ENCODE measurements around the gene CABLES1. TPM values are rescaled to one million over a fixed set of nuclear protein-coding genes. Genes with fewer than 3 reads are reported as not detected.

Gene CABLES1
- total and polyA plus RNA-seq, 4 donors = 9.9 to 25.7 (median 11.4) TPM

- DNase-seq (peak; percentile 80 to 86), ATAC-seq (ENCODE audit: low FRiP score) (peak; percentile 81)
- H3K4me1 ChIP-seq (ENCODE audit: control insufficient read depth in 1 of 2, insufficient read depth in 2 of 2, low read length in 2 of 2) = peaks cover 3% of the 10 kb centered on the region in 2 donors
- intact Hi-C loops (cut with DNase I) = loop anchor here in 1 of 2 donors (5.0 kb wide), 2 partner anchors 96 to 221 kb away; no protein-coding TSS in a partner anchor
- peak overlapping the region; percentile 65 to 71 for H3K4me3 ChIP-seq (ENCODE audit: low read length in 2 of 2)
- 0 to 1% methylated on average over 72 of the region's 72 CpGs for WGBS, 2 donors
- peak overlapping the region; percentile 4 to 38 for H3K27ac ChIP-seq (ENCODE audit: low read depth in 1 of 2, low read length in 2 of 2)
- no peaks in the 10 kb centered on the region for H3K9me3 ChIP-seq (ENCODE audit: control insufficient read depth, low read length)
- H3K36me3 ChIP-seq (ENCODE audit: control insufficient read depth in 1 of 2, insufficient read depth in 2 of 2, low read length in 1 of 2) = no peaks in the 10 kb centered on the region
- no peaks in the 10 kb centered on the region for H3K27me3 ChIP-seq (ENCODE audit: control insufficient read depth in 1 of 2, insufficient read depth in 2 of 2, low read length in 1 of 2)
Observed at GRCh38 chr18:23136326-23137096, 1.2 kb downstream of the CABLES1 start.

GRCh38 chr18:23137097-23137635 is 1.9 kb downstream of the CABLES1 start:
- no peaks in the 10 kb centered on the region for H3K27me3 ChIP-seq (ENCODE audit: control insufficient read depth in 1 of 2, insufficient read depth in 2 of 2, low read length in 1 of 2)
- intact Hi-C loops (cut with DNase I) = loop anchor here in 1 of 2 donors (5.0 kb wide), 2 partner anchors 95 to 220 kb away; no protein-coding TSS in a partner anchor
- peaks cover 3% of the 10 kb centered on the region in 2 donors for H3K4me1 ChIP-seq (ENCODE audit: control insufficient read depth in 1 of 2, insufficient read depth in 2 of 2, low read length in 2 of 2)
- peak overlapping the region in 1 of 2 donors; percentile 10 for H3K27ac ChIP-seq (ENCODE audit: low read depth in 1 of 2, low read length in 2 of 2)
- H3K9me3 ChIP-seq (ENCODE audit: control insufficient read depth, low read length) = no peaks in the 10 kb centered on the region
- DNase-seq (no peak), ATAC-seq (ENCODE audit: low FRiP score) (no peak)
- 6 to 7% methylated on average over 12 of the region's 12 CpGs for WGBS, 2 donors
- peak overlapping the region; percentile 19 to 65 for H3K4me3 ChIP-seq (ENCODE audit: low read length in 2 of 2)
- H3K36me3 ChIP-seq (ENCODE audit: control insufficient read depth in 1 of 2, insufficient read depth in 2 of 2, low read length in 1 of 2) = no peaks in the 10 kb centered on the region

GRCh38 chr18:23137788-23138216 is 2.5 kb downstream of the CABLES1 start:
- H3K36me3 ChIP-seq (ENCODE audit: control insufficient read depth in 1 of 2, insufficient read depth in 2 of 2, low read length in 1 of 2) = no peaks in the 10 kb centered on the region
- H3K27me3 ChIP-seq (ENCODE audit: control insufficient read depth in 1 of 2, insufficient read depth in 2 of 2, low read length in 1 of 2) = no peaks in the 10 kb centered on the region
- peak overlapping the region in 1 of 2 donors; percentile 65 for H3K4me3 ChIP-seq (ENCODE audit: low read length in 2 of 2)
- H3K9me3 ChIP-seq (ENCODE audit: control insufficient read depth, low read length) = no peaks in the 10 kb centered on the region
- 54 to 65% methylated on average over 9 of the region's 9 CpGs for WGBS, 2 donors
- intact Hi-C loops (cut with DNase I) = loop anchor here in 1 of 2 donors (5.0 kb wide), 2 partner anchors 94 to 219 kb away; no protein-coding TSS in a partner anchor
- peaks cover 3 to 4% of the 10 kb centered on the region in 2 donors for H3K4me1 ChIP-seq (ENCODE audit: control insufficient read depth in 1 of 2, insufficient read depth in 2 of 2, low read length in 2 of 2)
- ATAC-seq (ENCODE audit: low FRiP score) (no peak), DNase-seq (no peak)
- no peak overlapping the region for H3K27ac ChIP-seq (ENCODE audit: low read depth in 1 of 2, low read length in 2 of 2)

GRCh38 chr18:23138471-23138870 is 3.2 kb downstream of the CABLES1 start:
- DNase-seq (no peak), ATAC-seq (ENCODE audit: low FRiP score) (no peak)
- Histone ChIP-seq H3K4me3 (ENCODE audit: low read length in 2 of 2) (no peak overlapping the region), H3K27ac (ENCODE audit: low read depth in 1 of 2, low read length in 2 of 2) (no peak overlapping the region), H3K27me3 (ENCODE audit: control insufficient read depth in 1 of 2, insufficient read depth in 2 of 2, low read length in 1 of 2) (no peaks in the 10 kb centered on the region), H3K9me3 (ENCODE audit: control insufficient read depth, low read length) (no peaks in the 10 kb centered on the region), H3K4me1 (ENCODE audit: control insufficient read depth in 1 of 2, insufficient read depth in 2 of 2, low read length in 2 of 2) (peaks cover 3 to 7% of the 10 kb centered on the region in 2 donors), H3K36me3 (ENCODE audit: control insufficient read depth in 1 of 2, insufficient read depth in 2 of 2, low read length in 1 of 2) (no peaks in the 10 kb centered on the region)
- 39 to 44% methylated on average over 5 of the region's 5 CpGs for WGBS, 2 donors
- intact Hi-C loops (cut with DNase I) = loop anchor here in 1 of 2 donors (5.0 kb wide), 2 partner anchors 94 to 219 kb away; no protein-coding TSS in a partner anchor

GRCh38 chr18:23141104-23141999 is 6.1 kb downstream of the CABLES1 start:
- H3K4me3 ChIP-seq (ENCODE audit: low read length in 2 of 2) = no peak overlapping the region
- ATAC-seq (ENCODE audit: low FRiP score) = peak; percentile 21

GRCh38 chr18:23142251-23142929 is 7.1 kb downstream of the CABLES1 start:
- no peaks in the 10 kb centered on the region for H3K36me3 ChIP-seq (ENCODE audit: control insufficient read depth in 1 of 2, insufficient read depth in 2 of 2, low read length in 1 of 2)
- H3K4me3 ChIP-seq (ENCODE audit: low read length in 2 of 2) = no peak overlapping the region
- intact Hi-C loops (cut with DNase I) = loop anchor here in 1 of 2 donors (2.0 kb wide), 1 partner anchor 84 kb away; no protein-coding TSS in a partner anchor
- DNase-seq (no peak), ATAC-seq (ENCODE audit: low FRiP score) (no peak)
- no peaks in the 10 kb centered on the region for H3K27me3 ChIP-seq (ENCODE audit: control insufficient read depth in 1 of 2, insufficient read depth in 2 of 2, low read length in 1 of 2)
- peak overlapping the region; percentile 31 to 55 for H3K27ac ChIP-seq (ENCODE audit: low read depth in 1 of 2, low read length in 2 of 2)
- 47 to 55% methylated on average over 6 of the region's 6 CpGs for WGBS, 2 donors
- H3K9me3 ChIP-seq (ENCODE audit: control insufficient read depth, low read length) = no peaks in the 10 kb centered on the region
- H3K4me1 ChIP-seq (ENCODE audit: control insufficient read depth in 1 of 2, insufficient read depth in 2 of 2, low read length in 2 of 2) = peaks cover 8% of the 10 kb centered on the region in 2 donors

More at GRCh38 chr18:23141104-23141999, 6.1 kb downstream of the CABLES1 start:
- Histone ChIP-seq H3K27me3 (ENCODE audit: control insufficient read depth in 1 of 2, insufficient read depth in 2 of 2, low read length in 1 of 2) (no peaks in the 10 kb centered on the region), H3K36me3 (ENCODE audit: control insufficient read depth in 1 of 2, insufficient read depth in 2 of 2, low read length in 1 of 2) (no peaks in the 10 kb centered on the region), H3K27ac (ENCODE audit: low read depth in 1 of 2, low read length in 2 of 2) (peak overlapping the region in 1 of 2 donors; percentile 13), H3K4me1 (ENCODE audit: control insufficient read depth in 1 of 2, insufficient read depth in 2 of 2, low read length in 2 of 2) (peaks cover 3 to 8% of the 10 kb centered on the region in 2 donors), H3K9me3 (ENCODE audit: control insufficient read depth, low read length) (no peaks in the 10 kb centered on the region)
- DNase-seq = peak in 1 of 2 donors; percentile 70
- 55 to 58% methylated on average over 12 of the region's 12 CpGs for WGBS, 2 donors
- intact Hi-C loops (cut with DNase I) = no loop called here

- Histone ChIP-seq H3K9me3 (ENCODE audit: control insufficient read depth, low read length) (no peaks in the 10 kb centered on the region), H3K27ac (ENCODE audit: low read depth in 1 of 2, low read length in 2 of 2) (peak overlapping the region; percentile 31 to 88), H3K27me3 (ENCODE audit: control insufficient read depth in 1 of 2, insufficient read depth in 2 of 2, low read length in 1 of 2) (no peaks in the 10 kb centered on the region), H3K4me1 (ENCODE audit: control insufficient read depth in 1 of 2, insufficient read depth in 2 of 2, low read length in 2 of 2) (peaks cover 8% of the 10 kb centered on the region in 2 donors), H3K4me3 (ENCODE audit: low read length in 2 of 2) (no peak overlapping the region), H3K36me3 (ENCODE audit: control insufficient read depth in 1 of 2, insufficient read depth in 2 of 2, low read length in 1 of 2) (no peaks in the 10 kb centered on the region)
- 38 to 39% methylated on average over 10 of the region's 10 CpGs for WGBS, 2 donors
- ATAC-seq (ENCODE audit: low FRiP score) (peak; percentile 69), DNase-seq (peak in 1 of 2 donors; percentile 75)
- intact Hi-C loops (cut with DNase I) = loop anchor here in 1 of 2 donors (2.0 kb wide), 1 partner anchor 84 kb away; no protein-coding TSS in a partner anchor
Observed at GRCh38 chr18:23143016-23143814, 7.9 kb downstream of the CABLES1 start.
